H1 (cell line): ENCODE data around the gene CMIP. TPM values are rescaled to one million over a fixed set of nuclear protein-coding genes. Genes with fewer than 3 reads are reported as not detected.

Source experiments
- CTCF ChIA-PET: fragments of 300-600 bp; sonication (Branson Sonifier 250); formaldehyde crosslinking; loops from one replicate; lab custom pipeline; 2021; ENCODE audit not compliant: partially characterized antibody; lab: Charles Lee
- POLR2A ChIA-PET: fragments of 300-600 bp; sonication (Branson Sonifier 250); formaldehyde crosslinking; loops from one replicate; lab custom pipeline; 2021; ENCODE audit warnings: inconsistent platforms; ENCODE audit not compliant: partially characterized antibody; lab: Charles Lee
- DNase-seq, 2 experiments: peaks; one replicate each; pipeline versions ENCODE4 v3.0.0 to v3.0.0-alpha.2; 2010 to 2022; ENCODE audit warnings: low spot score in 2 of 2, low read depth in 1 of 2, mixed read lengths in 1 of 2
- FAIRE-seq: peaks from 2 replicates; lab custom pipeline; 2011; peaks lifted over from hg19 to GRCh38; lab: Jason Lieb, UNC
- H2AFZ ChIP-seq: 2 replicates; pipeline ENCODE4 v1.8.1; 2012; ENCODE audit warnings: low read length, inconsistent platforms
- H2AK5ac ChIP-seq: 2 replicates; pipeline ENCODE4 v1.6.1; 2013; ENCODE audit warnings: low read depth, low read length
- H2BK120ac ChIP-seq: replicated peaks from 2 replicates; pipeline ENCODE3; 2013; ENCODE audit warnings: low read depth, low read length, inconsistent platforms
- H2BK12ac ChIP-seq: 2 replicates; pipeline ENCODE4 v1.6.1; 2013; ENCODE audit warnings: low read depth, low read length
- H2BK15ac ChIP-seq: 2 replicates; pipeline ENCODE4 v1.6.1; 2013; ENCODE audit warnings: low read length
- H2BK20ac ChIP-seq: 2 replicates; pipeline ENCODE4 v1.6.1; 2013; ENCODE audit warnings: low read length
- H2BK5ac ChIP-seq: 2 replicates; pipeline ENCODE4 v1.6.1; 2013; ENCODE audit warnings: low read depth, low read length
- H3K14ac ChIP-seq: 2 replicates; pipeline ENCODE4 v1.6.1; 2013; ENCODE audit warnings: inconsistent platforms; ENCODE audit not compliant: insufficient read length
- H3K18ac ChIP-seq: 2 replicates; pipeline ENCODE4 v1.6.1; 2013; ENCODE audit warnings: low read length; ENCODE audit errors: extremely low read depth
- H3K23ac ChIP-seq: 2 replicates; pipeline ENCODE4 v1.6.1; 2013; ENCODE audit warnings: inconsistent platforms; ENCODE audit not compliant: insufficient read length
- H3K23me2 ChIP-seq: 2 replicates; pipeline ENCODE4 v1.6.1; 2013; ENCODE audit warnings: low read depth, low read length
- H3K27ac ChIP-seq: 2 replicates; pipeline ENCODE4 v1.6.1; 2011; ENCODE audit warnings: low read depth, low read length, inconsistent platforms
- H3K27me3 ChIP-seq, 4 experiments: replicated peaks in 1 of 4; 1 replicate in 1 of 4; 2 replicates in 3 of 4; pipeline versions ENCODE4 v1.6.1 to v1.8.1; 2011 to 2013; ENCODE audit warnings: low read length in 3 of 4, mild to moderate bottlenecking in 3 of 4, inconsistent platforms in 2 of 4, mixed read lengths in 2 of 4, moderate library complexity in 1 of 4; ENCODE audit not compliant: control insufficient read depth in 3 of 4, insufficient read depth in 3 of 4; ENCODE audit errors: extremely low read depth in 1 of 4
- H3K36me3 ChIP-seq, 4 experiments: 2 replicates each; pipeline versions ENCODE4 v1.6.1 to v1.8.1; 2011 to 2013; ENCODE audit warnings: mild to moderate bottlenecking in 4 of 4, low read length in 3 of 4, moderate library complexity in 2 of 4, control low read depth in 1 of 4, inconsistent platforms in 1 of 4; ENCODE audit not compliant: insufficient read depth in 4 of 4, control insufficient read depth in 2 of 4
- H3K4ac ChIP-seq: replicated peaks from 2 replicates; pipeline ENCODE3; 2013; ENCODE audit warnings: low read length, low read depth, mixed read lengths, inconsistent platforms; ENCODE audit not compliant: insufficient read length
- H3K4me1 ChIP-seq, 4 experiments: replicated peaks in 1 of 4; 1 replicate in 1 of 4; 2 replicates in 3 of 4; pipeline versions ENCODE4 v1.6.1 to v1.8.1; 2011 to 2013; ENCODE audit warnings: low read length in 3 of 4, inconsistent platforms in 2 of 4, mixed read lengths in 1 of 4; ENCODE audit not compliant: insufficient read depth in 4 of 4, control insufficient read depth in 3 of 4
- H3K4me2 ChIP-seq, 2 experiments: 2 replicates each; pipeline versions ENCODE4 v1.6.1 to v1.8.1; 2011 to 2013; ENCODE audit warnings: low read depth in 2 of 2, low read length in 2 of 2, control low read depth in 1 of 2, inconsistent platforms in 1 of 2, mild to moderate bottlenecking in 1 of 2; ENCODE audit not compliant: insufficient read depth in 1 of 2
- H3K4me3 ChIP-seq, 4 experiments: fragments of 200-600, 300-600 bp in 1 of 4; sonication (generic), shearing (Covaris generic), sonication (Bioruptor Twin) in 1 of 4; 2 replicates each; pipeline versions ENCODE4 v1.5.1 to v1.8.1; 2011 to 2016; ENCODE audit warnings: low read length in 4 of 4, low read depth in 3 of 4, control low read depth in 2 of 4, inconsistent platforms in 2 of 4, mild to moderate bottlenecking in 2 of 4, mixed read lengths in 1 of 4, moderate library complexity in 1 of 4; ENCODE audit not compliant: insufficient read depth in 2 of 4; ENCODE audit errors: extremely low read depth in 1 of 4
- H3K56ac ChIP-seq: replicated peaks from 2 replicates; pipeline ENCODE3; 2013; ENCODE audit warnings: low read depth, mild to moderate bottlenecking, mixed read lengths, low read length, inconsistent platforms; ENCODE audit not compliant: insufficient read length
- H3K79me1 ChIP-seq: 2 replicates; pipeline ENCODE4 v1.6.1; 2013; ENCODE audit warnings: low read depth, low read length, control low read depth
- H3K79me2 ChIP-seq, 2 experiments: 2 replicates each; pipeline versions ENCODE4 v1.6.1 to v1.8.1; 2012 to 2013; ENCODE audit warnings: low read length in 2 of 2, mild to moderate bottlenecking in 2 of 2, inconsistent platforms in 1 of 2; ENCODE audit not compliant: insufficient read depth in 2 of 2, control insufficient read depth in 1 of 2
- H3K9ac ChIP-seq, 4 experiments: replicated peaks in 1 of 4; 1 replicate in 1 of 4; 2 replicates in 3 of 4; pipeline versions ENCODE4 v1.6.1 to v1.8.1; 2011 to 2013; ENCODE audit warnings: low read depth in 3 of 4, low read length in 3 of 4, control low read depth in 2 of 4, mild to moderate bottlenecking in 2 of 4, moderate library complexity in 2 of 4, inconsistent platforms in 1 of 4; ENCODE audit errors: extremely low read depth in 1 of 4
- H3K9me3 ChIP-seq, 2 experiments: 2 replicates each; pipeline versions ENCODE4 v1.6.1 to v1.8.1; 2012 to 2013; ENCODE audit warnings: mild to moderate bottlenecking in 2 of 2, moderate library complexity in 2 of 2, control low read depth in 1 of 2, inconsistent platforms in 1 of 2, low read depth in 1 of 2, low read length in 1 of 2, mixed read lengths in 1 of 2; ENCODE audit not compliant: insufficient read depth in 2 of 2
- H4K20me1 ChIP-seq, 2 experiments: replicated peaks in 1 of 2; 2 replicates each; pipeline versions ENCODE3 to v1.8.1; 2011 to 2013; ENCODE audit warnings: inconsistent platforms in 2 of 2, low read length in 2 of 2, mild to moderate bottlenecking in 1 of 2; ENCODE audit not compliant: insufficient read depth in 2 of 2, control insufficient read depth in 1 of 2
- H4K5ac ChIP-seq: 2 replicates; pipeline ENCODE4 v1.6.1; 2013; ENCODE audit warnings: low read length, low read depth, mixed read lengths, inconsistent platforms; ENCODE audit not compliant: insufficient read length
- H4K8ac ChIP-seq: 2 replicates; pipeline ENCODE4 v1.8.0; 2013; ENCODE audit warnings: mild to moderate bottlenecking, moderate library complexity, low read length, inconsistent platforms; ENCODE audit not compliant: insufficient read depth; ENCODE audit errors: extremely low read depth
- H4K91ac ChIP-seq: replicated peaks from 2 replicates; pipeline ENCODE3; 2013; ENCODE audit warnings: low read length, mixed read lengths, inconsistent platforms; ENCODE audit not compliant: insufficient read length
- CTCF ChIP-seq, 3 experiments: IDR thresholded peaks; 1 replicate in 2 of 3; 2 replicates in 1 of 3; pipeline versions ENCODE4 v1.5.1 to v1.6.1; 2011; ENCODE audit warnings: low read length in 3 of 3, mild to moderate bottlenecking in 3 of 3, inconsistent platforms in 2 of 3, low read depth in 1 of 3, moderate library complexity in 1 of 3; ENCODE audit not compliant: insufficient read depth in 1 of 3; ENCODE audit errors: control extremely low read depth in 1 of 3
- SP1 ChIP-seq: IDR thresholded peaks from 2 replicates; pipeline ENCODE4 v1.6.1; 2011; ENCODE audit warnings: low read depth, low read length
- WGBS, 2 experiments: shearing (Covaris generic) in 1 of 2; methylation state at CpG; one replicate each; pipeline versions ENCODE4 v1.1.6 to v1.1.7; 2013 to 2015; ENCODE audit warnings: low lambda C conversion rate in 2 of 2, mixed read lengths in 2 of 2, inconsistent platforms in 1 of 2, low coverage in 1 of 2, missing lambda C conversion rate in 1 of 2; ENCODE audit not compliant: insufficient replicate concordance in 2 of 2, insufficient coverage in 1 of 2, insufficient read length in 1 of 2; ENCODE audit errors: extremely low coverage in 1 of 2, missing lambda C conversion rate in 1 of 2; 5-methylcytosine and 5-hydroxymethylcytosine counted together
- polyA plus RNA-seq, 7 experiments: library from polyadenylated mRNA; depleted of rRNA in 3 of 7; stranded (reverse) in 5 of 7; unstranded in 2 of 7; fragments of >200 nt in 5 of 7; fragments of 200-250 nt in 2 of 7; gene quantifications; 1 replicate in 5 of 7; 2 replicates in 1 of 7; 4 replicates in 1 of 7; pipeline versions ENCODE4 v1.2.1 to v1.2.3, GENCODE V29; 2011 to 2013; ENCODE audit warnings: missing spikeins in 2 of 7, mixed read lengths in 2 of 7
- total RNA-seq: library from RNA; stranded (reverse); fragmentation: NEBNext Ultra II Directional; extraction: Animal tissue kit (Norgen Biotek cat#: 25700); gene quantifications from 2 replicates; pipeline ENCODE4 v1.2.1, GENCODE V29; 2021

Gene CMIP
- total and polyA plus RNA-seq, 2 of the 8 experiments (the other 6 are each of a cell fraction or from before 2014, with no cell fraction given) = 7.9 to 53.2 TPM

DNA sequence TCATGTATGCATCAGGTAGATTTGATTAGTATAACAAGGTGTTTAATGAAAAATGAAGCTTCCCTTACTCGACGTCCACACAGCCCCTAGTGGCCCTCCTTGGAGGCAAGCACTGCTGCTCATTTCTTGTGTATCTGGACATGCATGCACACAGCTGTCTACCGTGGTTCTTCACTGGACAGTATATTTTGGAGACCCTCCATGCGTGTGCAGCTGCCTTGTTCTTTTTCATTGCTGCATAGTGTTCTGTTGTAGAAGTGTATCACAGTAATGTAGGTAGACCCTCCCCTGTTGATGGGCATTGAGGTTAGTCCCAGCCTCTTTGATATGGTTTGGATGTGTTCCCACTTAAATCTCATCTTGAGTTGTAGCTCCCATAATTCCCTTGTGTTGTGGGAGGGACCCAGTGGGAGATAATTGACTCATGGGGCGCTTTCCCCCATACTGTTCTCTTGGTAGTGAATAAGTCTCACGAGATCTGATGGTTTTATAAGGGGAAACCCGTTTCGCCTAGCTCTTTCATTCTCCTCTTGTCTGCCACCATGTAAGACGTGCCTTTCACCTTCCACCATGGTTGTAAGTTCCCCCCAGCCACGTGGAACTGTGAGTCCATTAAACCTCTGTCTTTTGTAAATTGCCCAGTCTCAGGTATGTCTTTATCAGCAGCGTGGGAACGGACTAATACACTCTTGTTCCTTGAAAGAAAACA lies 6.3 kb downstream of the CMIP start:
- H3K9ac ChIP-seq = no peak overlapping the region; a peak in 2 of 7 replicates
- H3K9me3 ChIP-seq = no peaks in the 10 kb centered on the region
- no peak overlapping the region for H4K8ac ChIP-seq
- no peak overlapping the region for H2BK20ac ChIP-seq
- H3K36me3 ChIP-seq = no peaks in the 10 kb centered on the region; a peak in 1 of 8 replicates
- H3K23ac ChIP-seq = no peak overlapping the region
- no peak overlapping the region for H3K56ac ChIP-seq
- TF ChIP-seq SP1 (no peak), CTCF (IDR thresholded peaks at IDR 0.05; ENCODE audit: control extremely low read depth in 1 of 3, insufficient read depth in 1 of 3, low read depth in 1 of 3, low read length in 3 of 3) (peak in 1 of 3 experiments; percentile 23; a peak in 1 of 4 replicates)
- peak overlapping the region; percentile 29; the same call in 1 of the 2 replicates for H2BK12ac ChIP-seq
- H2AFZ ChIP-seq = no peak overlapping the region
- no peak overlapping the region for H4K5ac ChIP-seq
- WGBS, 2 experiments = 90% methylated on average over 12 of the region's 12 CpGs; no CpG with 5 or more reads in 1 of the 2 experiments
- peaks cover 55% of the 10 kb centered on the region for H3K79me1 ChIP-seq
- H3K23me2 ChIP-seq = peaks cover 8% of the 10 kb centered on the region; the same call in 1 of the 2 replicates
- H3K27ac ChIP-seq = no peak overlapping the region
- H3K4me3 ChIP-seq = no peak overlapping the region
- no peaks in the 10 kb centered on the region for H3K27me3 ChIP-seq
- H3K4me2 ChIP-seq = peak overlapping the region in 1 of 2 experiments; percentile 2; a peak in 1 of 4 replicates
- no peak overlapping the region for H3K4ac ChIP-seq
- no peak overlapping the region for H3K18ac ChIP-seq
- H3K14ac ChIP-seq = no peak overlapping the region
- ChIA-PET CTCF (interaction anchor here (0.7 to 3.0 kb wide), 17 partner anchors 8 to 288 kb away, joined by 3 to 10 read pairs (median 3); no protein-coding TSS in a partner anchor), POLR2A (interaction anchor here (0.8 to 3.3 kb wide), 3 partner anchors 11 to 59 kb away, joined by 3 to 12 read pairs (median 4); no protein-coding TSS in a partner anchor)
- H3K4me1 ChIP-seq = peaks cover 3 to 47% (median 26%) of the 10 kb centered on the region in 4 experiments
- FAIRE-seq (no peak), DNase-seq (no peak)
- H2BK5ac ChIP-seq = peak overlapping the region; percentile 73; the same call in 1 of the 2 replicates
- H2BK15ac ChIP-seq = no peak overlapping the region
- peaks cover 46 to 100% of the 10 kb centered on the region in 2 experiments for H3K79me2 ChIP-seq
- no peak overlapping the region for H4K91ac ChIP-seq
- H2BK120ac ChIP-seq = no peak overlapping the region
- no peak overlapping the region for H2AK5ac ChIP-seq
- H4K20me1 ChIP-seq = peaks cover 42 to 71% of the 10 kb centered on the region in 2 experiments
